HG03575 (cell line): ENCODE measurements around the gene PCSK1.
"Not testable (repeated sequence)": the region's sequence is repeated elsewhere in the genome, so short reads cannot be mapped to it uniquely, and the experiment has no call there.

Experiments used
- ATAC-seq: cut with Tn5 transposase; IDR thresholded peaks from one replicate; pipeline ENCODE4 v1.9.1; 2021; ENCODE audit not compliant: unreplicated experiment, insufficient number of reproducible peaks, low FRiP score; ENCODE audit errors: extremely low read depth

The PCSK1 gene

DNA sequence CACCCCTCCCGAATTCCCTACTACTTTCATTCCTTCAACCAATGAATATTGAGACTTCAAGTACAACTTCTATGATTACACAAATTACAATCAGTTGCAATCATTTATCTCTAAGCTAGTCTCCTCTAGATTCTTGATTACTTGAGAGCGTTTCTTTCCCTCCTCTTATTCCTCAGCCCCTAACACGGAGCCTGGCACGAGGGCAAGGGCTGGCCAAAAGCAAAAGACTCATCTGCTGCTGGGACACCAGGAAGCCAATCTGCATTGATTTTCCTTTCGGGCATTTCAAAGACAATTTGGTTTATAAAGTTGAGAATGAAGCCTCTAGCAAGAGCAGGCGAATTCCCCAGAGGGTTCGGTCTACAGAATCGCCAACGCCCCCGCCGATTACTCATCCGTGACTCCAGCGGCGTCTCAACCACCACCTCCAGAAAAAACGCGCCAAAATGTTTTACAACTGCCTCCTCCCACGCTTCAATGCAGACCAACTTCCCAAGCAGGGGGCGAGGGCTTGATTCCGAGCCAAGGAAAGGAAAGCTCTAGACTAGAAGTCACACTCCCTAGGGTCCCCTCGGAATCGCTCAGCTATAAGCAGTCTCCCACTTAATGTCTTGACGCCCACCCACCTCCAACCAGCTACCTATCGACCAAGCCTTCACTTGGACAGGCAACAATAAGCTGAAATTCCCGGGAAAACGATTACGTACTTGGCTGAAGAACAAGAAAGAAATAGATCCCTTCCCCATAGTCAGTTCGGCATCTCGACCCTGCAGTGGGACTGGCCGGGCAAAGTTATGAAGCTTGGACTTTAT is 1.5 kb downstream of the PCSK1 start:
- no peak for ATAC-seq

GRCh38 chr5:96427824-96428223 is 5.2 kb downstream of the PCSK1 start:
- no peak for ATAC-seq

DNA sequence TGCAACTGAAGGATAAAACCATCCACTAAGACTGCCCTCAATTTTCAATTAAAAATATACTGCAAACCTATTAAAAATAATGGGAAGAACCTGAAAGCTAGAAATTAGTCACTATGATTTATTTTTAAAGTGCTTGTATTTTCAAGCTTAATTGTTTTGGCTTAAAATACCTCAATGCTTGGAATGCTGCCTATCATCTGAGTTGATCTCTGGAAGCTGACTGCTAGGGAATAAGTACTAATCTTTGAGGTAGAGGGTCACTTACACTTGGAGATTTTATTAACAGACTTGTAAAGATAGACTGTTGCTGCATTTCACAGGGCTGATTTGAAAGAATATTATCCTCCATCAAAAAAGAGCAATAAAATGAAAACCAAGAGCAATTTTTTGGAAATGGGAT is 6.2 kb downstream of the PCSK1 start:
- no peak for ATAC-seq

DNA sequence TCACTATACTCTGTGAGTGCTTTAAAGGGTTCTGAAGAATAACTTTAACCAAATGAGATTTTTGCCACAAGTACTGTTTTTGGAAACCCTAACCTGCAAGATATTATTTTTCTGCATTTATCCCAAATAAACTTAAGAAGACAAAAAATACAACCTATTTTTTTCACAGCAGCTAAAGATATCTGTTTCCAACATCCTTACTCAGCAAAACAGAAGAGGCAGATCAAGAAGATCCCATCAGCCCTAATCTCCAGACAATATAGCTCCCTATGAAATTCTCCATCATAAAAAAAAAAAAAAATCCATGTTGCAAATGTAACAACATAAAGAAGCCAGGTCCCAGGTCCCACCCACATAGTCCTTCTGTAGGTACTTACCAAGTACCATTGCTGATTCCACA is 7.6 kb downstream of the PCSK1 start:
- no peak for ATAC-seq

DNA sequence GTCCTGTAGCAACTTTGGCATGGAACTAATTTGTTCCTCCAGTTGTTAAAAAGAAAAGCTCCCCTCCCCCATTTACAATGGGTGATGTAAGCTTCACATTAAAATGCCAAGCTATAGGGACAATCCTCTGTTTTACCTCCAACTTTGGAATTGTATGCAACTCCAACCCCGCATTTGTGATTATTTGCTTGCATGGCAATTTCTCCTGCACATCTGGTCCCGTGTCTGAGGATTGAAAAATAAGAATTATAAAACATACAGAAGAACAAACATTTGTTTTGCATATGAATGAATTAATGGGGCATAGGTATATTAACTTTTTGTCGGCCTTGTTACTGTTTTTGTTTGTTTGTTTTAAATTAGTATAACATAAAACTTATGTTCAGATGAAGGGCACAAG is 17.2 kb downstream of the PCSK1 start:
- no peak for ATAC-seq

GRCh38 chr5:96412868-96413449 is 20.1 kb downstream of the PCSK1 start:
- no peak for ATAC-seq

GRCh38 chr5:96410013-96410412 is 23.0 kb downstream of the PCSK1 start:
- ATAC-seq = no peak

DNA sequence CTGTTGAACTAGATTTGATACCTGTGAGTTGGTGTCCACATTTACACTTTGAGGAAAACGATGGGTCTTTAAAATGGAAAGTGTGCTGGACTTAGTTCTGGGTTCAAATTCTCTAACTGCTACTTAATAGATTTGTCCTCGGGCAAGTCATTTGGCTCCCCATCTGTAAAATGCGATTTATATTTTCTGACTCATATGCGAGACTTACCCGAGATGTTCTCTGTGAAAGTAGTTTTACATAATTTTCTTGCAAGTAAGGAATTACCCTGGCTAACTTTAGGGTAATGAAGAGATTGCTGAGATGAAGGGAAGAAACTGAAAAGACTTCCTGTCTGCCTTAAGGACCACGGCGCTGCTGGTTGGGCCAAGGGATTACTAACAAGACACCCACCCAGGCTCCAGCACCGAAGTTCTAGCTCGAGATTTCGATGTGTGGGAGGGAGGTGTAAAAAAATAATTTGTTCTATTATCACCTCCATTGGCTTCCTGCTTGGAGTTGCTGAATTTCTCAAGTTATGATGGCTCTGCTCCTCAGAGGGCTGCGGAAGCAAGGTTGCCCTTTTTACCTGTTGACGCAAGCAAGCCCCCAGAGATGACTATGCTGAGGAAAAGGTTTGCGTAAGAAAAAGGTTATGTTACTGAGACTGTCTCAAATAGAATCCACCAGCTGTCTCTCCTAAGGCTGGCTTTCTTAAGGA is 24.1 kb downstream of the PCSK1 start:
- no peak for ATAC-seq

GRCh38 chr5:96408210-96408777 is 24.8 kb downstream of the PCSK1 start:
- no peak for ATAC-seq

- no peak for ATAC-seq
Observed at GRCh38 chr5:96407436-96407835, 25.6 kb downstream of the PCSK1 start.

GRCh38 chr5:96404191-96404867 is 28.7 kb downstream of the PCSK1 start:
- ATAC-seq = no peak

DNA sequence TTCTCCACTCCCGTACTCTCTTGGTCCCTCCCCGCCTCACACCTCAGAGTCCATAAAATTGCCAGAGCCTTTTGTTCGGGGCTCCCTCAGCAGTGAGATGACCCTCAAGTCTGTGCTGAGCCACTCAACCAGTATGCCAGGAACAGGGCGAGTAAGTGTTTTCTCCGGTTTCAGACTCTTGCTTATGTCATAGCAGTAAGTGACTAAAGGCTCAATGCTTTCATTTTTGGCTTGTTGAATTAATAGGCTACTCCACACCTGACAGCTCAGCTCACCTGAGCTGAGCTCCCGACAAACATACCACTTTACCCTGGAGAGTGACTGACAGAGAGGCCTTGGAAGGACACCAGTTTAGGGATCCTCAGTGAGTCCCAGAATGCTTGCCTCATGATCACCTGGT is 30.5 kb downstream of the PCSK1 start:
- no peak for ATAC-seq

- no peak for ATAC-seq
Observed at GRCh38 chr5:96396878-96397277, 36.2 kb downstream of the PCSK1 start.

DNA sequence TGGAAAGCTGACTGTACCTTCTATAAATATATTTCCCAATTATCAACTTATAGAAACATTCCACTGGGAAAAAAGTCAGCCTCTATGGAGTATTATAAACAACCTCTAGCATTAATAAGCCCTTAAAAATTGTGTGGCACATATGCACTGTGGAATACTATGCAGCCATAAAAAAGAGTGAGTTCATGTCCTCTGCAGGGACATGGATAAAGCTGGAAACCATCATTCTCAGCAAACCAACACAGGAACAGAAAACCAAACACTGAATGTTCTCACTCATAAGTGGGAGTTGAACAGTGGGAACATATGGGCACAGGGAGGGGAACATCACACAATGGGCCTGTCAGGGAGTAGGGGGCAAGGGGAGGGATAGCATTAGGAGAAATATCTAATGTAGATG is 37.8 kb downstream of the PCSK1 start:
- ATAC-seq = not testable (repeated sequence)

- no peak for ATAC-seq
Observed at GRCh38 chr5:96391921-96392320, 41.1 kb downstream of the PCSK1 start.

- no peak for ATAC-seq
Observed at GRCh38 chr5:96388176-96388575, 44.9 kb downstream of the PCSK1 start.

DNA sequence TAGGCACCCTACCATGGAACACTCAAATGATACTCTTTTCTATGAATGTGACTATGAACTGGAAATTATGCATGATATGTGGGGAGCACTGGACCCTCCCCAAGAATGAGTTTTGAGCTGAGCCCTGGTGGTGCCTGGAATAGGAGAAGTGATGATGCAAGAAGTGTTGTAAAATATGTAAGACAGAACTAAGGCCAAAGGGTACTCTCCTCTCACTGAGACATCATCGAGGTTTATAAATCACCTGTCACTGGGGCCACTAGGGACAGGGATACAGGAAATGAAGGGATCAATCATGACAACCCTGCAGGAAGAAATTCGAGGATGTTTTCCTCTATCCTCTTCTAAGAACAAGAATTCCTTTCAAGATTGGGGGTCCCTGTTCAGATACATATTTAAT is 45.4 kb downstream of the PCSK1 start:
- no peak for ATAC-seq

DNA sequence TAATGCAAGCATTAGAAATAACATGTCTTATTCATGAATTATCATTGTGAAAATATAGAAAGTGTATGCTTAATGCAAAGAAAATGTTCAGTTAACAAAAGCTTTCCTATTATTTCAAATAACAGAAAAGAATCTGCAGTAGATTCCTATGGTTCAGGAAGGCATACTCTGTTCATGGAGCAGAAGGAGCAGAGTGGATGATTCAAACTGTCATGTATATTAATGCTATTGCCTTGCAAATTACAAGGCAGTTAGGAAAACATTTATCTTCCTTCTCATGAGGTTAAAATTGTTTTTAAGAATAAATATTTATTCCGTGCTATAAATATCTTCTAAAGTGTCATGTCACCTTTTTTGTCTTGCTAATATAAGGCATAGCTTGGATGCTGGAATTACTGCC is 47.5 kb downstream of the PCSK1 start:
- ATAC-seq = no peak

DNA sequence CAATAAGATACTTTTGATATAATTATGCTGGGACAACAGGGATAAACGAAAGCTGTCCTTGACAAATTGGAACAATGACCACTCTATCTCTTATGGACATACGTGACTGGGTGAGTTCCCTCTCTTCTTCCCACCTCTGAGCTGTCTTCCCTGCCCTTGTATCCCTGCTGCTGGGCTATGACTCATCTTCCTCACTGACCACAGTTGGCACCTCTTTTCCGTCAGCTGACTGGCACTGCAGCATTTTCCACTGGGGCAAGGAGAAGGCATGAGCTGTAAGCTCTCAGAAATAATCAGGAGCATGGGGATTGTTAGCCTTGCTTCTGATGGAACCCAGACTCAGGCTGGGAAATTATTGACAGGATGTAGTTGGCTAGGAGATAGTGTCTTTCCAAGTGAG is 48.7 kb downstream of the PCSK1 start:
- no peak for ATAC-seq
